ENCODE measurements around the gene KLHL29. TPM values are rescaled to one million over a fixed set of nuclear protein-coding genes. Genes with fewer than 3 reads are reported as not detected.

Gene KLHL29
- total RNA-seq, 1 donor from 2014 or later, result 3.0 TPM

DNA sequence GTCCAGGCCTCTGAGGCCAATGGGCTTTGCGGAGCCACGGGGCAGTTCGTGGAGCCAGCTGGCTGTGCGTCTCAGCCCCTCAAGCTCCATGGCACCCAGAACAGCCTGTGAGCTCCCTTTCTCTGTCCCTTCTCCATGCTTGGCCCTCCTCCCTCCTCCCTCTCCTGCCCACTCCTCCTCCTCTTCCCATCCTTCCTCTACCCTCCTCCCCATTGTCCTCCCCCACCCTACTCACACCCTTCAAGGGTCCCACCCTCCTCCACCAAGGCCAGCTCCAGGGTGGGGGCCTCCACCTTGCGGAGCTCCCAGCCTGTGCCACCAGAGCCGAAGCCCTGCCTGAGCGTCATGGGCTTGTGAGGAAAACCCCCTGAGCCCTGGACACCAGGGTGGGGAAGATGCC lies 273.0 kb downstream of the KLHL29 start:
- intact Hi-C loops (cut with micrococcal nuclease), result no loop called here
- Mint-ChIP-seq H3K27me3 (ENCODE audit: low read depth) (no peaks in the 10 kb centered on the region), H3K9me3 (no peaks in the 10 kb centered on the region), H3K4me1 (ENCODE audit: low read depth) (peaks cover 7% of the 10 kb centered on the region), H3K27ac (peak overlapping the region; percentile 49), H3K36me3 (ENCODE audit: low read depth) (no peaks in the 10 kb centered on the region), H3K4me3 (ENCODE audit: low read depth) (no peak overlapping the region)
- DNase-seq (ENCODE audit: low spot score), result no peak

DNA sequence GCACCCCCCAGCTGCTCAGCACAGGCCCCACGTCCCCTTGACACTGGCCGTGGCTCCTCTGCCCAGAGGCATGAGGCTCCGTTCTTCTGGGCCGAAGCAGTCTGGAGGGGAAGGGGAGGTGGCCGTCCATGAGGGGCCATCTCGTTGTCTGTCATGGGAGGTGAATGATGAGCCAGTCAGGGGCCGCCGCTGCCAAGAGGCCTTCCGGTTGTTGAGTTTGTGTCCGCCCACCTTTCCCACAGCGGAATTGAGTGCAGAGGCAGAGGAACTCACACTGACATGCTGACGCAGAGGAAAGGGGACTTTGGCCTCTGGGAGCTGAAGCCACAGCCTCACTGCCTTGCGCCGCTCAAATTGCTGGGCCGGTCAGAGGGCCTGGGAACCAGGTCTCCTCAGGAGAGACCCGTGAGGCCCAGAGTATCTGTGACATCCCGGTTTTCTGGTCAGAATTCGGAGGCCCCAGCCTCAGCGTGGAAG lies 273.5 kb downstream of the KLHL29 start:
- Mint-ChIP-seq H3K9me3 (no peaks in the 10 kb centered on the region), H3K27ac (peak overlapping the region; percentile 49), H3K36me3 (ENCODE audit: low read depth) (no peaks in the 10 kb centered on the region), H3K4me1 (ENCODE audit: low read depth) (peaks cover 7% of the 10 kb centered on the region), H3K4me3 (ENCODE audit: low read depth) (no peak overlapping the region), H3K27me3 (ENCODE audit: low read depth) (peaks cover 2% of the 10 kb centered on the region)
- peak; percentile 17 for DNase-seq (ENCODE audit: low spot score)
- intact Hi-C loops (cut with micrococcal nuclease), result no loop called here

DNA sequence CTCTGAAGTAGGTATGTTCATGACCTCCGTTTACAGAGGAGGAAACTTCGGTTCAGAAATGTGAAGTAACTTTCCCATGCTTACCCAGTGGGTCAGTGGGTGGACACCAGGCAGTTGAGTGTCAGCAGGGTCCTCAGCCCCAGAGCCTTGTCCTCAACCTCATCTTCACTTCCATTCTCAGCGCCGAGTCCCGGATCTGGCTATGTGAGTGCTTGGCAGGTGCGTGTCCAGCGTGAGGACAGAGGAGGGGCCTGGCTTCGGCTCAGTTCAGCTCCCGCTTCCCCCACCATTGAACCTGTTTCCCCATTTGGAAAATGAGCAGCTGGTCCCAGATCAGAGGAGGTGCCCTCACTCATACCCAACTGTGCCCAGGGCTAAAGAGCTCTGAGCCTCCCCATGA lies 274.3 kb downstream of the KLHL29 start:
- Mint-ChIP-seq H3K9me3 (no peaks in the 10 kb centered on the region), H3K36me3 (ENCODE audit: low read depth) (no peaks in the 10 kb centered on the region), H3K4me1 (ENCODE audit: low read depth) (peaks cover 7% of the 10 kb centered on the region), H3K4me3 (ENCODE audit: low read depth) (no peak overlapping the region), H3K27ac (no peak overlapping the region), H3K27me3 (ENCODE audit: low read depth) (peaks cover 8% of the 10 kb centered on the region)
- DNase-seq (ENCODE audit: low spot score), result no peak
- intact Hi-C loops (cut with micrococcal nuclease), result no loop called here

DNA sequence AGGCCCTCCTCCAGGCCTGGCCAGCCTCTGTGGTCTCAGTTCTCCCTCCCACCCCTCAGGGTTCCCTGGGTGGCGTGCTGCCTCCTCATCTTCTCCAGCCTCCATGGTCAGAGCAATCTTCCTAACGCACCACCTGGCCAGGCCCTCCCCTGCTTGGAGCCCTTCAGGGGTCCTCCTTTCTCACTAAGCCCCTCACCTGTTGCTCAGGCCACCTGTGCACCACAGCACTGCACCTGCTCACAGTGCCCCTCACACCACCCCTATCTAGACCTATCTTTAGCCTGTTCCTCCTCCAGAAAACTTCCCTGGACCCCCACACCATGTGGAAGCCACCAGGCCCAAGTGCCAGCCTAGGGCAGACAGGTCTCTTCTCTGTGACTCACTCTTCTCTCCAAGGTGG lies 274.8 kb downstream of the KLHL29 start:
- intact Hi-C loops (cut with micrococcal nuclease), result no loop called here
- H3K27ac Mint-ChIP-seq, result no peak overlapping the region

DNA sequence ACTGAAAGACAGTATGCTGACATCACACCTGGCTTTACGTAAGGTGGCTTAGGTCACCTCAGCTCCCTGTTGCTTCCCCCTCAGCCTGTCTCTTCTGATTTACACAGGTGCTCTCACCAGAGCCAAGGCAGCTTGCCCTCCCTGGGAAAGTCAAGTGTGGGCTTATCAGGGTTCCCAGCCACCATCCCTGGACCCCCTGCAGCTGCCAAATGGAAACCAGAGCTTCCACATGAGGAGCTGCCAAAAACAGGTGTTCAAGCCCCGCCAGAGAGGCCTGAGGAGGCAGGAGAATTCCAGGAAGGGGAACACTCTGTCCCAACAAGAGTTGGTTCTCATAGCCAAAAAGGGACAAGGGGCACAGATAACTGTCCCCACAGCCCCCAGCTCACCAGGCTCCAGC lies 275.3 kb downstream of the KLHL29 start:
- intact Hi-C loops (cut with micrococcal nuclease), result no loop called here
- Mint-ChIP-seq H3K27me3 (ENCODE audit: low read depth) (peaks cover 9% of the 10 kb centered on the region), H3K27ac (no peak overlapping the region), H3K9me3 (no peaks in the 10 kb centered on the region), H3K4me3 (ENCODE audit: low read depth) (no peak overlapping the region), H3K36me3 (ENCODE audit: low read depth) (no peaks in the 10 kb centered on the region), H3K4me1 (ENCODE audit: low read depth) (peaks cover 7% of the 10 kb centered on the region)
- no peak for DNase-seq (ENCODE audit: low spot score)

More for the DNA sequence above, 274.8 kb downstream of the KLHL29 start:
- no peak overlapping the region for H3K4me3 Mint-ChIP-seq (ENCODE audit: low read depth)
- H3K9me3 Mint-ChIP-seq, result no peaks in the 10 kb centered on the region
- peaks cover 9% of the 10 kb centered on the region for H3K27me3 Mint-ChIP-seq (ENCODE audit: low read depth)
- no peaks in the 10 kb centered on the region for H3K36me3 Mint-ChIP-seq (ENCODE audit: low read depth)
- H3K4me1 Mint-ChIP-seq (ENCODE audit: low read depth), result peaks cover 7% of the 10 kb centered on the region
- no peak for DNase-seq (ENCODE audit: low spot score)

DNA sequence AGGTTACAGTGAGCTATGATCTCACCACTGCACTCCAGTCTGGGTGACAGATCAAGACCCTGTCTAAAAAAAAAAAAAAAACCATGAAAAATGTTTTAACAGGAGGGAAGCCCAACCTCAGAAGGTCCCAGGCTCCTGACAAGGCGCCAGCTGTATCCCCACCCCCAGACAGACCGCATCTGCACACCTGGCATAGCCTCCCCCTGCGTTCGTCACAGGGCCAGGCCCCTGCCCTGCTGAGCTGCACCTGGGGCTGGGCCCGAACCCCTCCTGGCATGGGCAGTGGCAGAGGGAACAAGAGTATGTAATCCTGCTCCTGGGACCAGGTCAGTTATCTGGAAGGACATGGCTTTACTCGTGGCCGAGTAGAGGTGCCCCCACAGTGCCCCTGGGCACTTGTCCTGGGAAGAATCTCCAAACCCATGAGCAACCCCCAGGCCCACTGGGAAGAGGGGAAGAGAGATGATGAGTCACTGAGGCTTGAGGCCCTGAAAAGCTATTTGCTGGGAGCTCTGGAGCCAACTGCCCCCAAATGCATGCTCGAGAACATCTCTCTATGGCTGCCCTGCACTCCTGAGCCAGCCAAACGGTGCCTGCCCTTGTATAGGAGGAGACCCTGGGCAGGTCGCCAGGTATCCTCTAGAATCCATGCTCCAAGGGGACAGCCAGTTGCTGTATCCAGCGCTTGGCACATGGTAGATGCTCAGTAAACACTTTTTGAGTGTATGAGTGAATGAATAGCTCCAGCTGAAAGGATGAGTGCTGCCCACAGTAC lies 276.5 kb downstream of the KLHL29 start:
- Mint-ChIP-seq H3K4me1 (ENCODE audit: low read depth) (peaks cover 7% of the 10 kb centered on the region), H3K27me3 (ENCODE audit: low read depth) (peaks cover 9% of the 10 kb centered on the region), H3K9me3 (no peaks in the 10 kb centered on the region), H3K27ac (no peak overlapping the region), H3K36me3 (ENCODE audit: low read depth) (no peaks in the 10 kb centered on the region), H3K4me3 (ENCODE audit: low read depth) (no peak overlapping the region)
- intact Hi-C loops (cut with micrococcal nuclease), result no loop called here
- no peak for DNase-seq (ENCODE audit: low spot score)

DNA sequence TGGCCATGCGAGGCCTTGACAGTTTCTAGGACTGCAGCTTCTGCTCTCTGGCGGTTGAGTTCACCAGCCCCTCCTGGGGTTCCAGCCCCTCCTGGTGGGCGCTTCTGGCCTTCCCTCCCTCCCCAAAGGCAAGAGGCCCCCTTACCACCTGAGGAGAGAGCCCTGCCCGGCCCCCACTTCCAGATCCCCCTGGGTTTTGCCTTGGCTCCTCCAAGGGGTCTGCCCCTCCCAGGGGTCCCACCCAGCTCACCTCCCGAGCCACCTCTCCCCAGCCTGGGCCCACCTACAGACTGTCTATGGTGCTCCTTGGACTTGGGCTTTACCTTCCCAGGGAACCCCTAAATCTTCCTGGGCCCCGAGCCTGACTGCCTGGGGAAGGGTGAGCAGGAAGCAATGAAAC lies 277.5 kb downstream of the KLHL29 start:
- DNase-seq (ENCODE audit: low spot score), result no peak
- intact Hi-C loops (cut with micrococcal nuclease), result no loop called here
- Mint-ChIP-seq H3K4me1 (ENCODE audit: low read depth) (peaks cover 7% of the 10 kb centered on the region), H3K4me3 (ENCODE audit: low read depth) (no peak overlapping the region), H3K9me3 (no peaks in the 10 kb centered on the region), H3K36me3 (ENCODE audit: low read depth) (no peaks in the 10 kb centered on the region), H3K27ac (no peak overlapping the region), H3K27me3 (ENCODE audit: low read depth) (peaks cover 9% of the 10 kb centered on the region)

DNA sequence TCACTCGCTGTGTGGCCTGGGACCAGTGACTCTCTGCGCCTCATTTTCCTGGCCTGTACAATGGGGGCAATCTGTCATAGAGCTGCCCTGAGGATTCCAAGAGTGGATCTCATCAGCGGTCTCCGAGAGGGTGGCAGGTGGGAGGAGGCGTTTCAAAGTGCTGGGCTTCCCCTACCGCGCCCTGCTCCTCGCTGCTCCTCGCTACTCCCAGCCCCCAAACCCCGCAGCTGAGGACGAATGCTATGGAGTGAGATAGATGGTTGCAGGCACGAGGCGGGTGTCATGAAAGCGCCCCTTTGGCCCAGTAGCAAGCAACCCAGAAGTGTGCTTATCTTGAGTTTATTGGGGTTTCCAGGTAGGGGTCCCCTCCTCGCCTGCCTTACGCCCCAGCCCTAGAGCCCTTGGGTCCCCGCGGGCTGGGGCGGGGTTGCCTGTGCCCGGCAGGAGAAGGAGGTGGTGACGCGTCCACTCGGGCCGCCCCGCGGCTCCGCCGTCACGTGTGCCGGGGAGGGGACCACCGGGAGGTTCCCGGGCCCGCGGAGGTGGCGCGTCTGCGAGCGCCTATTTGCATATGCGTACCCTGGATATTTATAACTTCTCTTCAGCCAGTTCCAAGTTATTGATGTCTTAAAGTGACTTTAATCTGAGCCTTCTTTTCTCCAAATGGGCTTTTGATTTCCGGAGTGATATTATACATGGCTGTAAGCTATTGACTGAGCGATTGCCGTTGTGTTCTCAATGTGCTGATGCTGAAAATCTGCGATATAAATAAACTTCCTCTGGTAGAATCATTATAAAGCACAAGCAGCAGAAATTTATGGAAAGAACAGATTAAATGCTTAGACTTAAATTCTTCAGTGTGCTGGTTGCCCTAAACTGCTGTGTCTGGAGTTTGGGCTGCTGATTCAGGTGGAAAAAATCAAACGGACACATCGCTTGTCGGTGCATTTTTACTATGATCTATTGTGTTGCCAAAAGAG lies 278.3 kb downstream of the KLHL29 start:
- Mint-ChIP-seq H3K4me3 (ENCODE audit: low read depth) (no peak overlapping the region), H3K27me3 (ENCODE audit: low read depth) (peaks cover 9% of the 10 kb centered on the region), H3K9me3 (no peaks in the 10 kb centered on the region), H3K4me1 (ENCODE audit: low read depth) (peaks cover 7% of the 10 kb centered on the region), H3K36me3 (ENCODE audit: low read depth) (no peaks in the 10 kb centered on the region), H3K27ac (no peak overlapping the region)
- intact Hi-C loops (cut with micrococcal nuclease), result no loop called here
- no peak for DNase-seq (ENCODE audit: low spot score)

DNA sequence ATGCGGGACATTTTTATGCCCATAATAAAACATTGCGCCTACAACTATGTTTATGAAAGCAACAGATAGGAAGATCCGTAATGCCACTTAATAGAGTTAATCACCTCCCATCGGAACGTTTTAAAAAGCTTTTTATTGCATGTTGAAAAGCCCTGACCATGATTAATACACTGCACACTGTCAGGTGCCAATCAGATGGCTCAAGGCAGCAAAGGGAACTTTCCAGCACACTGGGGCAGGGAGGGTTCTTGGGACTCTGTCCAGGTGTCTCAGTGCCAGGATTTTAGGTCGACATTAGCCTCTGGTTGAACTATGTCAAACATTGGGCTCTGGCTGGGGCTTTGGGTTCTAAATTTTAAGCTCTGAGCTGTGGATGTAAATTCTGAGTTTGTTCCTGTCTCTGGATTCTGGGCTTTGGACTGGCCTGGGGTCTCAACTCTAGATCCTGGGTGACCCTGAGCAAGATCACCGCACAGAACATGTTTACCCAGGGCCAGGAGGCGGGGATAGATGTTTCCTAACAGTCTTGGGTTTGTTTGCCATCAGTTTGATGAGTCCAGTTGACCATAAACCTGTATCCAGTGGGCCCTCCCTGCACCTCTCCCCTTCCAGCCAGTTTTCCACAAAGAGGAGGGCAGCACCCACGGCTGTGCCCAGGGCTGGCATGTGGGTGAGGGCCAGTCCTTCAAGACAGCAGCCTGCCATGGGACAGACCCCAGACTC lies 279.2 kb downstream of the KLHL29 start:
- H3K27ac Mint-ChIP-seq, result no peak overlapping the region
- H3K36me3 Mint-ChIP-seq (ENCODE audit: low read depth), result no peaks in the 10 kb centered on the region
- H3K4me1 Mint-ChIP-seq (ENCODE audit: low read depth), result no peaks in the 10 kb centered on the region
- no peak for DNase-seq (ENCODE audit: low spot score)
- no peak overlapping the region for H3K4me3 Mint-ChIP-seq (ENCODE audit: low read depth)
- H3K27me3 Mint-ChIP-seq (ENCODE audit: low read depth), result peaks cover 9% of the 10 kb centered on the region
- no peaks in the 10 kb centered on the region for H3K9me3 Mint-ChIP-seq
- intact Hi-C loops (cut with micrococcal nuclease), result no loop called here

DNA sequence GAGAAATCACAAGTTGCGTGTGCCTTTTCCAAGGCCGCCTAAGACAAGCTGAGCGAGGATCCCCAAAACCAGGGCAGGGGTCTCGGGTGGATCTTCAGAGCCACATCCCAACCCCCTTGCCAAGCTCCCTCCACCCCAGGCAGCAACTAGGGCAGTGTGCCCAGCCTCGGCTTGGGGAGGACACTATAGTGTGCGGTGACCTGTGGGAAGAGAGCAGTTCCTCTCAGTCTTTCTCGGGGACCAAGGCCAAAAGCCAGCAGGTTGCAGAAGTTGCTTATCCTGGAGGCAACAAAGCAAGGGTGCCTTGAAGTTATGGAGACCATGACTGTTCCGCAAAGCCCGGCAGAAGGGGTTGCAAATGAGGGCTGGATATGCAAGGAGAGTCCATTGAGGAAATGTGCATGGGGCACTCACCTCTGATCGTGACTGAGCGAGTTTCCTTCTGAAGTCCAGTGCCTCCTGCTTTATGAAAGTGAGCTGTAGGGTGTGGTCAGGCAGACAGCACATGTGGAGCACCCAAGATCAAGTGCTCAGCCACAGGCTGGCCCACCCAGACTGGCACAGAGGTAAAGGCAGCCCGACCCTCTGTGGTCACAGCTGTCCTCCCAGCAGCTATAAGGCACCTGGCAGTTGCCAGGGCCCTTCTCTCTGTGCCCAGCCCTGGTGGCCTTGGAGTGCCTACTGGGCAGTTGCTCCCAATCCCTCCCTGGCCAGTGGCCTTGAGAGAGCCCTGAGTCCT lies 281.4 kb downstream of the KLHL29 start:
- no peaks in the 10 kb centered on the region for H3K9me3 Mint-ChIP-seq
- H3K27me3 Mint-ChIP-seq (ENCODE audit: low read depth), result peaks cover 9% of the 10 kb centered on the region
- H3K36me3 Mint-ChIP-seq (ENCODE audit: low read depth), result no peaks in the 10 kb centered on the region
- no peaks in the 10 kb centered on the region for H3K4me1 Mint-ChIP-seq (ENCODE audit: low read depth)
- intact Hi-C loops (cut with micrococcal nuclease), result no loop called here
- H3K4me3 Mint-ChIP-seq (ENCODE audit: low read depth), result no peak overlapping the region
- H3K27ac Mint-ChIP-seq, result no peak overlapping the region
- DNase-seq (ENCODE audit: low spot score), result no peak

DNA sequence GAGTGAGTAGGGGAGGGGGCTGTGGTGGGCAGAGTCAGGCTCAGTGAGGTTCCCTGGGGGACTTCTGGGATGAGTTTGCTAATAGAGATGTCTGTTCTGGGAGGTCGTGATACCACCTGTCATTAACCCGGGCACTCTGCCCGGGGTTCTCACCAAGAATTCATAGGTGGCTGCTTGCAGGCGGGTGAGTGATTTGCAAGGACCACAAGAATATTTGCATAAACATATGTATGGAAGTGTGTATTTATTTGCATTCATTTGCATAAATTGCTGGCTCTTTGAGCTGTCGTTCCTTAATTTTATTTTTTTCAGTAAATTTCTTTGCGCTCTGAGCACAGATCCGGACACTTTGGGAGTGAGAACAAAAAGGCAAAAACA lies 282.0 kb downstream of the KLHL29 start:
- intact Hi-C loops (cut with micrococcal nuclease), result no loop called here
- no peak overlapping the region for H3K27ac Mint-ChIP-seq

DNA sequence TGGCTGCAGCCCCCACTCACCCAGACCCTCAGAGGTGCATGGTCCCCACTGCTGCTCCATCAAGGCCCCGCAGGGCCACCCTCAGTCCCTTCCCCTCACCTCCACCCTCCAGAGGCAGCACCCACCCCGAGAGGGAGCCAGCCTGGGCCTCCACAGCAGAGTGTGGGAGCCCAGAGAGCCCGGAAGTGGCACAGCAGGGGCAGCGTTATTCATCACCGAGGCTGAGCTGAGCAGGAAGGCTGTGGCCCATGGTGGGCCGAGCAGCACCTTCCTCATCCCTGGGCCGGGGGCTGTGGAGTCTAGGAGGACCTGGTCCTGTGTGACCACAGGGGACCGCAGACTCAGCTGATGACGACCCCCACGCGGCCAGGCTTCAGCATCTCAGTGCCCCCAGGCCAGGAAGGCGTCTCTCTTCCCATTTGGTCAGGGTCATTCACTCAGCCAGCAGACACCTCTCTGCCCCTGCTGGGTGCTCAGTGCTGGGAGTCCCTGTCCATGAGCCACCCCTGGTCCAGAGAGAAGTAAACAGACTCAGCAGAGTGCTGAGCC lies 283.9 kb downstream of the KLHL29 start:
- intact Hi-C loops (cut with micrococcal nuclease), result no loop called here
- no peak overlapping the region for H3K4me3 Mint-ChIP-seq (ENCODE audit: low read depth)
- peaks cover 4% of the 10 kb centered on the region for H3K27me3 Mint-ChIP-seq (ENCODE audit: low read depth)
- H3K36me3 Mint-ChIP-seq (ENCODE audit: low read depth), result no peaks in the 10 kb centered on the region
- H3K27ac Mint-ChIP-seq, result no peak overlapping the region
- no peak for DNase-seq (ENCODE audit: low spot score)
- H3K9me3 Mint-ChIP-seq, result no peaks in the 10 kb centered on the region
- no peaks in the 10 kb centered on the region for H3K4me1 Mint-ChIP-seq (ENCODE audit: low read depth)

More for the DNA sequence above, 282.0 kb downstream of the KLHL29 start:
- Mint-ChIP-seq H3K27me3 (ENCODE audit: low read depth) (peaks cover 9% of the 10 kb centered on the region), H3K4me1 (ENCODE audit: low read depth) (no peaks in the 10 kb centered on the region), H3K9me3 (no peaks in the 10 kb centered on the region), H3K36me3 (ENCODE audit: low read depth) (no peaks in the 10 kb centered on the region), H3K4me3 (ENCODE audit: low read depth) (no peak overlapping the region)
- no peak for DNase-seq (ENCODE audit: low spot score)
